ENCODE measurements around the gene KCNQ1. TPM values are rescaled to one million over a fixed set of nuclear protein-coding genes. Genes with fewer than 3 reads are reported as not detected.

Gene KCNQ1
- total RNA-seq, 2 experiments from 2014 or later: 10.7 to 10.8 TPM

DNA sequence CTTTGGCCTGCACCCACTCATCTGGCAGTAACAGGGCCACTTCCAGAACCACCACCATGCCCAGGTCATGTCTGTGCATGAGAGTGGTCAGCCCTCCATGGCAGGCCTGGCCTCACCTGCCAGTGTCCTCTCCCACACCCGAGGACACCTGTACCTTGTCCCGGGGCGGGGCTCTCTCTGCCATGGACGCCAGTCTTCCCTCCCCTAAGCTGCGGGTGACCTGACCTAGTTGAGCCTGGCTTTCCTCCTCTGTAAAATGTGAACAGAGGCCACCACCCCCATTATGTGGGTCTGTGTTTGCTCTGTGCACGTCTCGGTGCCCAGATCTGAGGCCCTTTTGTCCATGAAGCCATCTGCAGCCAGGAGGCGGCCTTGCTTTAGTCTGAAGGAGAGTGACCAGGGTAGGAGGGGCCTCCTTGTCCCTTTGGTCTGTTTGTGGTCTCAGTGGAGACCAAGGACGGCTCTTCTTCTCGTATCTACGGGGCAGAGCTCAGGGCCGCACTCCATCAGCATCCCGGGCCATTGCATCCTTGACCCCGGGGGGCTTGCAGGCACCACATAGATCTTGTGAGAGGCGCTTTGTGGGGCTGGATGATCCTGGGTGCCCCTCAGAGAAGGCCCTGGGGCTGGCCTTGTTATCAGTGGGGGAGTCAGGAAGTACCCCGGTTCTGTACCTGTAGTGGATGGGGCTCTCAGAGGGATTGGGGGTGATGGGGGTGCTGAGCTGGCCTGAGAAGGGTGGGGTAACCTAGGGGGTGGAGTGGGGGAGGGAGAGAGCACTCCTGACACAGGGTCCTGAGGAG lies 121.6 kb downstream of the KCNQ1 start:
- Mint-ChIP-seq H3K9me3 (no peaks in the 10 kb centered on the region), H3K4me3 (no peak overlapping the region), H3K4me1 (ENCODE audit: low read depth) (no peaks in the 10 kb centered on the region), H3K27ac (no peak overlapping the region), H3K27me3 (no peaks in the 10 kb centered on the region), H3K36me3 (no peaks in the 10 kb centered on the region)
- intact Hi-C loops (cut with micrococcal nuclease): no loop called here
- DNase-seq: no peak
- CTCF ChIA-PET: interaction anchor here (1.2 kb wide), 1 partner anchor 326 kb away, joined by 4 read pairs; no protein-coding TSS in a partner anchor
- POLR2A ChIA-PET: no interaction called here

DNA sequence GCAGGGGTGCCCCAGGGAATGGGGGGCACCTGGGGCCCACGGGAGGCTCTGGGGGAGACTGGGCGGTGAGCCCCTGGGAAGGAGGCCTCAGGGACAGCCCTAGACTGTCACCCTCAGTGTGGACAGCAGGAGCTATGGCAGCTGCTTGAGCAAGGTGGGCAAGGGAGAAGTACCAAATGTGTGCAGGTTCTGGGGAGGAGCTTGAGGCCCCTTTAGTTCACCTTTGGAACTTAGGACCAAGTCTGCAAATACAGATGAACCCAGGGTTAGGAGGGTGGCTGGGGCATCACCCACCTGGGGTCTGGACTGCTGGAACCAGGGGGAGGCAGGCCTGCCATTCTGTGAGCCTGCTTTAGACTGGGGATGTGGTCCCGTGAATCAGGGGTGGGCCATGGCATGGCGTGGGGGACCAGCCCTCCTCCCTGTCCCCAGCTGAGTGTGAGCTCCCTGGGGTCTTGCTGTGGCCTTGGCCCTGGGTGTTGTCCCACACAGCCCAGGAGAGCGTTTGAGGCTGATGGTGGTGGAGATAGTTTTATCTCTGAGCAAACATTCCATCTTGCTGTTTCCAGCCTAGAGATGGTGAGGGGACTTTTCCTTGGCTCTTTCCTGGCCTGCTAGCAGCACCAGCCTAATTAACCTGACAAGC lies 122.3 kb downstream of the KCNQ1 start:
- no peaks in the 10 kb centered on the region for H3K27me3 Mint-ChIP-seq
- CTCF ChIA-PET: interaction anchor here (1.2 kb wide), 1 partner anchor 325 kb away, joined by 4 read pairs; no protein-coding TSS in a partner anchor
- H3K4me3 Mint-ChIP-seq: no peak overlapping the region
- no peaks in the 10 kb centered on the region for H3K9me3 Mint-ChIP-seq
- H3K4me1 Mint-ChIP-seq (ENCODE audit: low read depth): no peaks in the 10 kb centered on the region
- intact Hi-C loops (cut with micrococcal nuclease): no loop called here
- H3K36me3 Mint-ChIP-seq: no peaks in the 10 kb centered on the region
- no peak overlapping the region for H3K27ac Mint-ChIP-seq
- POLR2A ChIA-PET: no interaction called here
- DNase-seq: no peak

DNA sequence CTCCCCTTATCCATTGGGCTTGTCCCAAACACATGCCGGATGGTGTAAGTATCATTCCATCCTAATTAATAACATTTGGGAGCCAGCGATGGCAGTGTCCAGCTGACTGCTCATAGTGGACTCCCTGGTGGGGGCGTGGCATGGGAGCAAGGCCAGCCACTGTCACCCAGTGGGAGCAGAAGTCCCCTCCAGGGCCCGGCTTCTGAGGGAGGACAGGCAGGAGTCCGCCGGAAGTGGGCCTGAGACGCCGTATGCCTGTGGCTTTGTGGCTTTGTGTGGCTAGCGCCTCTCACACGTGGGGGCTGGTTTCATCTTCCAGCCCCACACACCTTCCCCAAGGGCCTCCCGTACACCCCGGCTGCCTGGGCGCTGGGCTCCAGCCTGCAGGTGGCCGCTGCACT lies 124.5 kb downstream of the KCNQ1 start:
- Mint-ChIP-seq H3K36me3 (no peaks in the 10 kb centered on the region), H3K27ac (no peak overlapping the region), H3K4me1 (ENCODE audit: low read depth) (no peaks in the 10 kb centered on the region), H3K27me3 (no peaks in the 10 kb centered on the region), H3K4me3 (no peak overlapping the region), H3K9me3 (no peaks in the 10 kb centered on the region)
- no peak for DNase-seq
- ChIA-PET CTCF (no interaction called here), POLR2A (no interaction called here)
- intact Hi-C loops (cut with micrococcal nuclease): no loop called here

- Mint-ChIP-seq H3K4me1 (ENCODE audit: low read depth) (no peaks in the 10 kb centered on the region), H3K27ac (no peak overlapping the region), H3K27me3 (no peaks in the 10 kb centered on the region), H3K4me3 (no peak overlapping the region), H3K9me3 (no peaks in the 10 kb centered on the region), H3K36me3 (no peaks in the 10 kb centered on the region)
- no peak for DNase-seq
- POLR2A ChIA-PET: no interaction called here
- intact Hi-C loops (cut with micrococcal nuclease): no loop called here
- CTCF ChIA-PET: no interaction called here
Observed at GRCh38 chr11:2569731-2570210, 125.0 kb downstream of the KCNQ1 start.

DNA sequence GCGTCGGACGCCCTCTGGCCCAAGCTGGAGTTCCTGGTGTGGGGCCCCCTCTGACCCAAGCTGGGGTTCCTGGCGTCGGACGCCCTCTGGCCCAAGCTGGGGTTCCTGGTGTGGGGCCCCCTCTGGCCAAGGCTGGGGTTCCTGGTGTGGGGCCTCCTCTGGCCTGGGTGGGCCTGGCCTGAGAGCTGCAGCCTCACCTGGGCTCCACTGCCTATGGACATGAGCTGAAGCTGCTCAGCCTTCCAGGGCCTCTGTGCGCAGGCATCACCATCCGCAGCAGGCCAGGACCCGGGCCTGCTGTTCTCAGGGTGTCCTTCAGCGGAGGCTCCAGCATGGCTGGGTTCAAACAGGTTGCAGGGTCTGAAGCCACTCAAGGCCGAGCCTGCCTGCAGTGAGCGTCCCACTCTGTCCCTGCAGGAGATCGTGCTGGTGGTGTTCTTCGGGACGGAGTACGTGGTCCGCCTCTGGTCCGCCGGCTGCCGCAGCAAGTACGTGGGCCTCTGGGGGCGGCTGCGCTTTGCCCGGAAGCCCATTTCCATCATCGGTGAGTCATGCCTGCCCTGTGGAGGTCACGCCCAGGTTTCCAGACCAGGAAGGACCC lies 125.5 kb downstream of the KCNQ1 start:
- CTCF ChIA-PET: no interaction called here
- Mint-ChIP-seq H3K9me3 (no peaks in the 10 kb centered on the region), H3K27me3 (no peaks in the 10 kb centered on the region), H3K36me3 (no peaks in the 10 kb centered on the region), H3K4me3 (no peak overlapping the region), H3K4me1 (ENCODE audit: low read depth) (no peaks in the 10 kb centered on the region), H3K27ac (no peak overlapping the region)
- POLR2A ChIA-PET: no interaction called here
- intact Hi-C loops (cut with micrococcal nuclease): no loop called here
- DNase-seq: no peak

DNA sequence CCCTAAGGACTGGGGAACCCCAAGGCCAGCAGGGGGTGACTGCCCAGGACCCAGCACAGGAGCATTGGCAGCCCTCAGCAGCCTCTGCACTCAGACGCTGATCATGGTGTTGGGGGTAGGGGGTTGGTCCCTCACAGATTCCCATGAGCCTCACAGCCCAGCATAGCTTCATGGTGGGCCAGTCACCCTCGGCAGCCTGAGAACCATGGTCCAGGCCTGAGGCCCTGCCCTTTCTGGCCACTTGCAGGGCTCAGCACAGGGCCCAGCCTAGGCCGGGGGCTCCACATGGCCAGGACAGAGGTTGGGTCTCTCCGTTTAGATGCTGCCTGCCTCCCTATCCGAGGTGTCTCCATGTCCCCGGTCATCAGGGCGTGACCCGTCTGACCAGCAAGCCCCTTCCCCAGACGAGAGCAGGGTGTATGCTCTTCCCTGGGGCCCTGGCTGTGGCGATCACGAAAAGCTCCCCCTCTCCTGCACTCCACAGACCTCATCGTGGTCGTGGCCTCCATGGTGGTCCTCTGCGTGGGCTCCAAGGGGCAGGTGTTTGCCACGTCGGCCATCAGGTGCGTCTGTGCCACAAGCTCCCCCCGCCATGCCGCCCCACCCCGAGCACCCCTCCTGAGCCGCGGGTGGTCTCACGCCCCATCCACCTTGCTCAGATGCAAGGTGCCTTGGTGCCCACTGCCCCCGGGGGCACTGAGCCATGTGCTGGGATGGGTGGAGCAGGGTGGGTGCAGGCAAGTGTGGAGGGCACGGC lies 126.2 kb downstream of the KCNQ1 start:
- Mint-ChIP-seq H3K27me3 (no peaks in the 10 kb centered on the region), H3K4me3 (no peak overlapping the region), H3K27ac (no peak overlapping the region), H3K9me3 (no peaks in the 10 kb centered on the region), H3K4me1 (ENCODE audit: low read depth) (no peaks in the 10 kb centered on the region), H3K36me3 (no peaks in the 10 kb centered on the region)
- intact Hi-C loops (cut with micrococcal nuclease): no loop called here
- ChIA-PET POLR2A (no interaction called here), CTCF (interaction anchor here (1.6 kb wide), 1 partner anchor 322 kb away, joined by 4 read pairs; no protein-coding TSS in a partner anchor)
- no peak for DNase-seq

DNA sequence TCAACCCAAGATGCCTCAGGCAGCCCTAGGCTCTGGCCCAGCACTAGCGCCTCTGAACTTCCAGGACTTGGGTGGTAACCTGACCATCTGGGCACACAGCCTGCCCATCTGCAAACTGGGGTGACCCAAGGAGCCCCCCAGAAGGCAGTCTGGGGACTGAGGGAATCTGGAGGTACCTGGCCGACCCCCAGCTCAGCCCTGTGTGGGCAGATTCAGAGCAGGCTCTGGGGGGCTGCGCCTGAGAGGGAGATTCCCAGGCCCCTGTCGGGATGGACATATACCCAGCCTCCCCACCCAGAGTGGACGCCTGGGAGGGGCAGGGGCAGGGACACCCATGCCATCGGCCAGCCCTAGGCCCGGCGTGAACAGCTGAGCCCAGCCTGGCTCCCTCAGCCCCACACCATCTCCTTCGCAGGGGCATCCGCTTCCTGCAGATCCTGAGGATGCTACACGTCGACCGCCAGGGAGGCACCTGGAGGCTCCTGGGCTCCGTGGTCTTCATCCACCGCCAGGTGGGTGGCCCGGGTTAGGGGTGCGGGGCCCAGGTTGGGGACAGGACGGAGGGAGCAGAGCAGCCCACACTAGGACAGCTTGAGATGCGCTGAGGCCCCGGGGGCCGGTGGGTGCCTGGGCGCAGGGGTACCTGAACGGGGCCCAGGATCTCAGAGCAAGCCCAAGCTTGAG lies 126.9 kb downstream of the KCNQ1 start:
- no peak overlapping the region for H3K27ac Mint-ChIP-seq
- H3K36me3 Mint-ChIP-seq: no peaks in the 10 kb centered on the region
- no peak for DNase-seq
- no peak overlapping the region for H3K4me3 Mint-ChIP-seq
- CTCF ChIA-PET: interaction anchor here (1.6 kb wide), 1 partner anchor 321 kb away, joined by 4 read pairs; no protein-coding TSS in a partner anchor
- intact Hi-C loops (cut with micrococcal nuclease): no loop called here
- H3K9me3 Mint-ChIP-seq: no peaks in the 10 kb centered on the region
- no peaks in the 10 kb centered on the region for H3K4me1 Mint-ChIP-seq (ENCODE audit: low read depth)
- no peaks in the 10 kb centered on the region for H3K27me3 Mint-ChIP-seq
- POLR2A ChIA-PET: no interaction called here

DNA sequence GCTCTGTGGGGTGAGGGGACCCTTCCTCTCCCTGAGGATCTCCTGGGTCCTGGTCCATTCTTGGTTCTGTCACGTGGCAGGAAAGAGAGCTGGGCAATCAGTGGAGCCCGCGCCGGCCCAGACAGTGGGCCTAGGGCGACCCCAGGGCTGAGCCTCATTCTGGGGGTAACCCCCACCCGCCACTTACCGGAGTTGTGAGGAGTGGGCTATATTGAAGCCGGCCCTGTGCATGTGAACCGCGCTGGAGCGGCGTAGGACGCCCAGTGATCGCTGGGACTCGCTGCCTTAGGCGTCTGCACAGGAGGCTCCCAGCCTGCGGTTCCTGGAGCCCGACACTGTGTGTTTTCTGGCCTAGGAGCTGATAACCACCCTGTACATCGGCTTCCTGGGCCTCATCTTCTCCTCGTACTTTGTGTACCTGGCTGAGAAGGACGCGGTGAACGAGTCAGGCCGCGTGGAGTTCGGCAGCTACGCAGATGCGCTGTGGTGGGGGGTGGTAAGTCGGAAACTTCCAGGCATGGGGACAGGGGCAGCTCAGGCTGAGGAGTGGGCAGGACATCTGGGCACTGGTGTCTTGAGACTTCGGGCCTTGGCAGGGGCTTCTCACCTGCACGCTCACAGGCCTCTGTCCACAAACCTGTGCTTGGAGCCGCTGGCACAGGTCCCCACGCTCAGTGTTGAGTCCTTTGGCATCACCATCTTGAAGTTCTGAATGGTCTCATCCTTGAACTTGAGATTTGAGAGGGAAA lies 127.9 kb downstream of the KCNQ1 start:
- Mint-ChIP-seq H3K27me3 (no peaks in the 10 kb centered on the region), H3K4me1 (ENCODE audit: low read depth) (no peaks in the 10 kb centered on the region), H3K36me3 (no peaks in the 10 kb centered on the region), H3K27ac (no peak overlapping the region), H3K4me3 (no peak overlapping the region), H3K9me3 (no peaks in the 10 kb centered on the region)
- intact Hi-C loops (cut with micrococcal nuclease): no loop called here
- POLR2A ChIA-PET: interaction anchor here (0.6 kb wide), 1 partner anchor 1352 kb away, joined by 3 read pairs; no protein-coding TSS in a partner anchor
- CTCF ChIA-PET: interaction anchor here (1.6 kb wide), 1 partner anchor 320 kb away, joined by 4 read pairs; no protein-coding TSS in a partner anchor
- DNase-seq: no peak

DNA sequence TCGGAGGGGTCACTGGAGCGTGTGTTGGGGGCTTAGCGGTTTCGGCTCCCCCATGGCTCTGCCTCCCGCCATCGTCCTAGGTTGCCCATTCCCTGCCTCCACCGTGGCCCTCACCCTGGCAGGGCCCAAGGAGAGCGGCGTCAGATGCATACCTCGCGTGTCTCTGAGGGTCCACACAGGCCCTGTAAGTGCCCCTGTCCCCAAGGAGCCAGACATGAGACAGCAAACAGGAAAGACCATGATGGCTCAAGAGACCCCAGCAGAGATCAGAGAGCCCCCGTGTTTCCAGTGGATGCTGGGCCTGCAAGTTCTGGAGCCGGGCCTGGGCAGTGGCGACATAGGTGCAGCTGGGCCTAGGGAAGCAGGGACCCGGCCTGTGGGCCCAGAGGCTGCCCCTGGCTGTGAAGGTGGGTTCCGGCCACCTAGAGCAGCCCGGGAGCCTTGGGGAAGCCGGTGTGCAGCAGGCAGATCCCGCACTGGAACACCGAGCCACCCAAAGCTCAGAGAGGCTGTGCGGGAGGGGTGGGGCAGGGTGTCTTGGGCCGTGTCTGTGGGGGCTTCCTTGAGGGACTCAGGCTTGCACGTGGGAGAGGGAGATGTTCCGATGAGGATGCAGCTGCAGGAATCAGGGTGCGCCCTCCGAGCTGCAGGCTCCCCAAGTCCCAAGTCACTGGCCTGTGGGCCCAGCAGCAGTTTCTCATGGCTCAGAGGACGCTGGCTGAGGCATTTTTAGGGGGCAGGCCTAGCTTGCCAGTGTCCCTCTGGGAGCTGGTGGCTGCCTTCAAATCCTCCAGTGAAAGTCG lies 128.6 kb downstream of the KCNQ1 start:
- DNase-seq: no peak
- Mint-ChIP-seq H3K4me3 (no peak overlapping the region), H3K27ac (no peak overlapping the region), H3K36me3 (no peaks in the 10 kb centered on the region), H3K9me3 (no peaks in the 10 kb centered on the region), H3K27me3 (no peaks in the 10 kb centered on the region), H3K4me1 (ENCODE audit: low read depth) (no peaks in the 10 kb centered on the region)
- POLR2A ChIA-PET: interaction anchor here (0.6 kb wide), 1 partner anchor 1353 kb away, joined by 3 read pairs; no protein-coding TSS in a partner anchor
- CTCF ChIA-PET: no interaction called here
- intact Hi-C loops (cut with micrococcal nuclease): no loop called here

- no peak overlapping the region for H3K27ac Mint-ChIP-seq
- no peaks in the 10 kb centered on the region for H3K36me3 Mint-ChIP-seq
- H3K4me1 Mint-ChIP-seq (ENCODE audit: low read depth): no peaks in the 10 kb centered on the region
- H3K27me3 Mint-ChIP-seq: no peaks in the 10 kb centered on the region
- no peaks in the 10 kb centered on the region for H3K9me3 Mint-ChIP-seq
- DNase-seq: no peak
- no peak overlapping the region for H3K4me3 Mint-ChIP-seq
- ChIA-PET CTCF (interaction anchor here (1.2 kb wide), 1 partner anchor 153 kb away, joined by 3 read pairs; no protein-coding TSS in a partner anchor), POLR2A (no interaction called here)
- intact Hi-C loops (cut with micrococcal nuclease): no loop called here
Observed at GRCh38 chr11:2574043-2574552, 129.3 kb downstream of the KCNQ1 start.

All from activated CD4-positive, alpha-beta memory T cell treated with anti-CD3 and anti-CD28 coated beads for 36 hours (primary cell).